HG03025 (cell line): ENCODE measurements around the gene PACSIN1.

Experiments
- ATAC-seq: cut with Tn5 transposase; IDR thresholded peaks from one replicate; pipeline ENCODE4 v1.9.1; 2021; ENCODE audit warnings: mild to moderate bottlenecking, moderate library complexity; ENCODE audit not compliant: unreplicated experiment, low FRiP score

The PACSIN1 gene

GRCh38 chr6:34575326-34575725 is 109.5 kb downstream of the PACSIN1 start:
- no peak for ATAC-seq

- ATAC-seq, result no peak
Measured at GRCh38 chr6:34576286-34576955, 110.5 kb downstream of the PACSIN1 start.

DNA sequence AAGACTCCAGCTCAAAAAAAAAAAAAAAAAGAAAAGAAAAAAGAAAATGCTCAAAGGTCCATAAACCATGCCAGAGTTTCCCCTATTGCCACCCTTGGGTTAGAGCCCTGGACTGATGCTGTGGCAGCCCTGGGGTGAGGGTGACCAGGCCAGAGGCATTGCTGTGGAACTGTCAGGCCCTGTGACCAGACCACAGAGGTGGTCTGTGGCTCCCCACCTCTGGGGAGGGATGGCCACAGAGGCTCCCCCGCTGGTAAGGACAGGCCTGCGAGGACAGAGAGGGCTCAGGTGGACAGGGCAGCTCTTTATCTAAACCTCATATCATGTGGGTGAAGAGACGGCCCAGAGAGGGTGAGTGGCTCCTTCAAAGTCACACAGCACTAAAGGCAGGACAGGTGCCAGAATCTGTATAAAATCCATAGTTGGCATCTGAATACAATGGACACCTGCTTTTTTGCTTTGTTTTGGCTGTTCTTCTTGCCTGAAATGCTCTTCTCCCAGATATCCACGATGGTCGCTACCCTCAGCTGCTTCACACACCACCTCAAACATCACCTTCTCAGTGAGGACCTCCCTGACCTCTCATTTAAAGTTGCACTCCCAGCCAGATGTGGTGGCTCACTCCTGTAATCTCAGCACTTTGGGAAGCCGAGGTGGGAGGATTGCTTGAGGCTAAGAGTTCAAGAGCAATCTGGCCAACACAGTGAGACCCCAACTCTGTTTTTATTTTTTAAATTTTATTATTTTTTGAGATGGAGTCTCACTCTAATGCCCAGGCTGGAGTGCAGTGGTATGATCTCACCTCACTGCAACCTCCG is 112.8 kb downstream of the PACSIN1 start:
- ATAC-seq, result no peak

DNA sequence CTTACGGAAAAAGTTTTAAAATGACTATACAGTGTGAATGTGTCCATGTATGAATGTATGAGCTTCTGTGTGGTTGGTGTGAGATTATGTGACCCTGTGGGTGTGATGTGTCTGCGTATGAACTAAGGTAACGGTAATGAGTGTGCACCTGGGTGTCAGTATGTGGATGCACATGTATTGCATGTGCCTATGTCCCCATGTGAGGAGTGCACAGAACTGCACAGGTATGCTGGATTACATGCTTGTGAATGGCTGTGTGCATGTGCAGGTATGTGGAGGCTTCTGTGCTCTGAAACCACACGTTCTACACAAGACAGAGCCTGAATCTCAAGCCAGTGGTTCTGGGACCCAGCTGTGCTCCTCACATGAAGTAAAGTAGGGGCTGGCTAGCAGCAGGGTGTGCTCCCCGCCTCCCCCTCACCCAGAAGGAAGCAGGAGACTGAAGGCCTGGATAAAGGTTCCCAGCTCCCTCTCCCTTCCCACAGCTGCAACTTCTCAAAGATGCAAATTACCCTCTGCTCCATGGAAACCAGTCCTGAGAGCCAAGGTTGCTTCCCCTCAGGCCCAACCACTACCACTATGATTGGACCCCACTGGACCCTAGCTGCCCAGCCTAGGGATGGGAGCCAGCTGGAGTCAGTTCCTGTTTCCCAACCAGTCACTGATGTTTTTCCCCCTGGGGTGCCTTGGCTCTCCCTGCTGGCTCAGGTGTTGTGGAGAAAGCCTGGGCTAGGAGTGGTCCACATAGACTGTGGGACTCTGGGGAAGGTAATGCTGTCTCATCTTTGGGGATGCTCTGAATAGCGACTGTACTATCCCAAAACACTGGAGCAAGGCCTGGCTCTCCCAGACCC is 115.1 kb downstream of the PACSIN1 start:
- no peak for ATAC-seq

- no peak for ATAC-seq
Measured at GRCh38 chr6:34581561-34581920, 115.7 kb downstream of the PACSIN1 start.

DNA sequence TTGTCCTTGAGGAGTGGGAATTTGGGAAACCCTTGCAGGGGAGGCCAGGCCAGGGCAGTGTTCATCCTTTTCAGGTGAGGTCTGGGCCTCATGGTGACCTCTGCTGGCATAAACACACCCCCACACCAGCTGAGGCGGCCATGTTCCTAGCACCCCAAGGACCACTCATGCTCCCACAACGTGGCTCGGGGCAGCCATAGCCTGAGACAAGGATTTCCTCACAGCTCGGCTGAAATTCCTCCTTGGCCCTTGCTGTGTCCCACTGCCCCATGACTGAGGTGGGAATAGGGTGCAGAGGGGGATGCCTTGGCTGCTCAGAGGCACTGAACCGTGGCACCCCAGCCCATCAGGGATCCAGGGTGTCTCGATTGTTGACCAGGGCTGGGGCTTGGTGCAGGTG is 117.6 kb downstream of the PACSIN1 start:
- no peak for ATAC-seq

DNA sequence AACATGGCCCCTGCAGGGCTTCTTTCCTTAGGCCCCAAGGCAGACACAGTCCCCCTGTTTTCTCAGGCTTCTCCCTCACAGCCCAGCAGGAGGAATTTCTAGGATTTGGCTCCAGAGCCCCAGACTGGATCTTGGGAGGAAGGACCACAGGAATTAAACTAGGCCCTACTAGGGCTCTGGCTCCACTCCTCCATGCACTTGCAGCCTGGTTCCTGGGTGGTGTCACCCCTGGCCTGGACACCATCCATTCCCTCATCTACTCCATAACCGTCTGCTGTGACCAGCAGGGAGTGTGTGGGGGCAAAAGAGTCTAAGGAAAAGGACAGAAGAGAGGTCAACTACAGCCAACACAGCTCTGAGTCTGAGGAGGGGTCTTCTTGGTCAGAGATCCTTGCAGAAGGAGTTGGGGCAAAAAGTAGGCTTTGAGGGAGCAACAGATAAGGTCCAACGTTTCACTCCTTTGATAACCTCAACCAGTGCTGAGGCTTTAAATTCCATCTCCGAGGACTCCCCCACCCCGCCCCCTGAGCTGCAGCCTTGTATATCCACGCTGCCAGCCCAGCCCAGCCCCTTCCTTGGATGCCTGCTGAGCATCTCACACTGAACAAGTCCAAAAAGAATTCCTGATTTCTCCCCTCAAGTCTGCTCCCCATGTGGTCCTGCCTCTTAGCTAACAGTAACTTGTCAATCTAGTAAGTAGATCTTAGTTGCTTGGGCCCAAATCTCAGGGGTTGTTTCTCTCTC is 118.2 kb downstream of the PACSIN1 start:
- no peak for ATAC-seq

- no peak for ATAC-seq
Measured at GRCh38 chr6:34584694-34585093, 118.8 kb downstream of the PACSIN1 start.
